HUES64 (cell line): ENCODE measurements around the gene KRT3.

Experiments
- H3K27ac ChIP-seq: 2 replicates; pipeline ENCODE4 v1.7.0; 2013; ENCODE audit warnings: low read depth, low read length, inconsistent platforms
- H3K27me3 ChIP-seq: 2 replicates; pipeline ENCODE4 v1.6.1; 2013; ENCODE audit warnings: mild to moderate bottlenecking, low read length; ENCODE audit not compliant: insufficient read depth
- H3K36me3 ChIP-seq: 2 replicates; pipeline ENCODE4 v1.6.1; 2013; ENCODE audit warnings: mild to moderate bottlenecking, low read length; ENCODE audit not compliant: insufficient read depth
- H3K4me1 ChIP-seq: 2 replicates; pipeline ENCODE4 v1.6.1; 2013; ENCODE audit warnings: mild to moderate bottlenecking, low read length, moderate library complexity; ENCODE audit not compliant: insufficient read depth
- H3K4me3 ChIP-seq: 2 replicates; pipeline ENCODE4 v1.5.1; 2013; ENCODE audit warnings: mild to moderate bottlenecking, low read length, moderate library complexity
- H3K9ac ChIP-seq: 2 replicates; pipeline ENCODE4 v1.6.1; 2013; ENCODE audit warnings: mild to moderate bottlenecking, low read depth, low read length
- H3K9me3 ChIP-seq: 2 replicates; pipeline ENCODE4 v1.6.1; 2013; ENCODE audit warnings: low read depth, low read length; ENCODE audit not compliant: insufficient read depth
- WGBS: fragments of 150-250, 120-280 bp; methylation state at CpG from one replicate; pipeline ENCODE4 v1.1.7; 2013; ENCODE audit warnings: missing lambda C conversion rate; 5-methylcytosine and 5-hydroxymethylcytosine counted together

KRT3 gene

DNA sequence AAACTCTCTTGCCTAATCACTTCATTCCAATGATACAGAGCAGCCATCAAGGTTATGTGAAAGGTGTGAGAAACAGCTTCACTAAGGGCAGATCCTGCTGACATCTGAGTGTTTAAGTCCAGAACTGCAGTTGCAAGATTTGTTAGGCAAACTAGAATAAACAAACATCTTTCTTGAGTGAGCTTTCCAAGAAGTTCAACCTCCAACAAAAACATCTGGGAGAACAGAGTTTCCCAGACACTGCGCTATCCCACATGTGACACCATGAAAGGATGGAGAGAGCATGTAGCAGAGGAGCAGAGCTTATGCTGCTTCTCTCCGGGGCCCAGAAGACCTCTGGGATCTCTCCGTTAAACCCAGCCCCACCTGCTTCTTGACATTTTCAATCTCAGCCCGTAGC, 24.4 kb downstream of the KRT3 start:
- WGBS: 82% methylated on average over 4 of the region's 4 CpGs
- H3K9me3 ChIP-seq: no peaks in the 10 kb centered on the region
- H3K27ac ChIP-seq: no peak overlapping the region
- H3K4me1 ChIP-seq: no peaks in the 10 kb centered on the region
- no peaks in the 10 kb centered on the region for H3K36me3 ChIP-seq
- no peaks in the 10 kb centered on the region; the same call in none of the 2 replicates for H3K27me3 ChIP-seq
- H3K4me3 ChIP-seq: no peak overlapping the region
- no peak overlapping the region for H3K9ac ChIP-seq

DNA sequence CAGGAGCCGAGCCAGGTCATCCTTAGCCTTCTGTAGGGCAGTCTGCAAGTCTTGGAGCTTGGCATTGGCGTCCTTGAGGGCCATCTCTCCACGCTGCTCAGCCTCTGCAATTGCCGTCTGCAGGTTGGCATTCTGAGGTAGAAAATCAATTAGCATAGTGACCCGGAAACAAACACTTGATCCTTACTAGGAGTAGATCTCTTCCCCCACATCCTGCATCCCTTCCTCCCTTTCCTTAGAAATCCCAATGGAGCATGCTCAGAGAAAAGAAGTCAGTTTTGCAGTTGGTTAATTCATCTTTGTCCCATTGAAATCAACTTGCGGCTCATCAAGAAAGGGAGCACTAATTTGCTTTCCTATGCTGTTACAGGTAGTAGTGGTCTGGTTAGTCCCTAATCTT, 24.8 kb downstream of the KRT3 start:
- Histone ChIP-seq H3K9ac (no peak overlapping the region), H3K4me1 (no peaks in the 10 kb centered on the region), H3K27me3 (no peaks in the 10 kb centered on the region; the same call in none of the 2 replicates), H3K36me3 (no peaks in the 10 kb centered on the region), H3K9me3 (no peaks in the 10 kb centered on the region), H3K27ac (no peak overlapping the region), H3K4me3 (no peak overlapping the region)
- 89% methylated on average over 6 of the region's 6 CpGs for WGBS

DNA sequence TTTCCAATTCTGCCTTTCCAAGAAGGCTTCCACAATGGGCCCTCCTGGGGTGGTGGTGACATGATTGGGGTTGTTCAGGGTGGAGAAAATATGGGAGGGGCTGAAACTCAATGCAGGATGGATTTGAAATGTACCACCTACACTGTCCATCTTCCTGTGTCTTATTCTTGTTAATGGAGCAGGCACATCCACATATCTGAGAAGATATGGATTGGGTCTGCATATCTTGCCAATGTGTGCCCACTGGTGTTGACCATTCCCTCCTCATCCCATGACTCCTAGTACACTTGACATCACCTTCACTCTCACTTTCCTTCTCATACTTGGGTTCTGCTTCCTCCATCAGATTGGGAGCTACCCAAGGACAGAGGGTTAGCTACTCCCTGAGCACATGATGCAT, 26.0 kb downstream of the KRT3 start:
- no peak overlapping the region for H3K27ac ChIP-seq
- no peaks in the 10 kb centered on the region for H3K27me3 ChIP-seq
- no peak overlapping the region for H3K9ac ChIP-seq
- H3K4me1 ChIP-seq: no peaks in the 10 kb centered on the region
- H3K4me3 ChIP-seq: no peak overlapping the region
- no peaks in the 10 kb centered on the region for H3K36me3 ChIP-seq
- no peaks in the 10 kb centered on the region for H3K9me3 ChIP-seq

DNA sequence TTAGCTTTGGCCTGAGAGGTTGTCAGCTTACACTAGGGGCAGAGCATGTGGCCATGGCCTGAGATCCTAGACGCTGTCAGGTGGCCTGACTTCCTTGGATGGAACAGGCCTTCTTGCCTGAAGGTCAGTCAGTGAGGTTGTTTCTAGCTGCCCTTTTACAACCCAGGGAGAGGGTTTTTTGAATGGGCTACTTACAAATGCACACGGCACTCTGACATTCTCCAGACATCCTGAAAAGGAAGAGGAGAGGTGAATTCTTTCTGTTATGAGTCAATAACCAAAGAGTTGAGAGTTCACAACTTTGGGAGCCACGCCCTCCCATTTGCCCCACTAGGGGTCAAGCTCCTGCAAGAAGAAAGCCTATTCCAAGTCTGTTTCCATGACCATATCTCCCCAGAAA, 26.6 kb downstream of the KRT3 start:
- Histone ChIP-seq H3K27ac (no peak overlapping the region), H3K4me1 (no peaks in the 10 kb centered on the region), H3K9ac (no peak overlapping the region), H3K27me3 (no peaks in the 10 kb centered on the region), H3K9me3 (no peaks in the 10 kb centered on the region), H3K36me3 (no peaks in the 10 kb centered on the region), H3K4me3 (no peak overlapping the region)
- 85% methylated on average over 3 of the region's 3 CpGs for WGBS

DNA sequence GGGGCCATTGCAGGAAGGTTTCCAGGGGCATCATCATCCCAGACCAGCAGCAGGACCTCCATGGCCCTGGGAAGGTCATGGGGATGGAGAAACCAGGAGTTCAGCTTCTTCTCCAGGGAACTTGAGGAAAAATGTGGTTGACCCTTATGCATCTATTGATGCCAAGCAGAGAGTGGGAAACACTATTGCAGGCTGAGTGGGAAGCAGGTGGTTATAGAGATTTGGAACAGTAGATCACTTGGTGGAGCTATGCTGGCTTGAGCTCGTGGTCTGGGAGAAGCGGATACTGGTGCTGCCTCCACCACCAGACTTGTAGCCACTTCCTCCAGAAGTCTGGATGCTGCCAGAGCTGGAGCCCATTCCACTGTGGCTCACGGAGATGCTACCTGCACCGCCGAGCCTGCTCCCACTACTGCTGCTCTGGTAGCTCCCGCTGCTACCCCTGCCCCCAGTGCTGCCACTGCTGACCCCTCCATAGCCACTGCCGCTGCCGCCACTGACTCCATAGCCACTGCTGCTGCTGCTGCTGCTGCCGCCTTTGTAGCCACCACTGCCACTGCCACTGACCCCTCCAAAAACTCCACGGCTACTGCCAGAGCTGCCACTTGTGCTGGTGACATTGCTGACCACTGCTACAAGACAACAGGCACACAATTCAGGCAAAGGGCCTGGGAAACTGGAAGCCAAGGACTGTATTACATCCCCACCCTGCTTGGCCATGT, 27.3 kb downstream of the KRT3 start:
- H3K9ac ChIP-seq: no peak overlapping the region
- H3K9me3 ChIP-seq: no peaks in the 10 kb centered on the region
- H3K27me3 ChIP-seq: no peaks in the 10 kb centered on the region
- H3K27ac ChIP-seq: no peak overlapping the region
- H3K4me1 ChIP-seq: no peaks in the 10 kb centered on the region
- H3K4me3 ChIP-seq: no peak overlapping the region
- H3K36me3 ChIP-seq: no peaks in the 10 kb centered on the region
- WGBS: 89% methylated on average over 10 of the region's 10 CpGs

DNA sequence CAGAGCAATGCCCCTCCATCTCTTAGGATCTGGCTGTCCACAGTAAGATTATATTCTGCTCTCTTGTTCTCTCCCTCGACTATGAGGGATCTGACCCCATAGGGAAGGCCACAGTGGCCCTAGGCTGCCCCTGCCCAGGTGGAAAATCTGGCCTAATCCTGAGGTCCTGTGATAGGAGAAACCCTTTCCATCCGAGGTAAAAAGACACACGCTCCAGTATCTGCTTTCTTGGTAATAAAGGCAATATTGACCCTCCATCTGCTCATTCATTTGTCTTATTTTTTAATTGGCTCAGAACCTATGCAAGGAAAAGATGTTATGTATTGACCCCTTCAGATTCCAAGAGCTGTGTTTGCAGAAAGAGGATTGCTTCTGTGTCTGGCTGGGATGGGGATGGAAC, 28.5 kb downstream of the KRT3 start:
- H3K9me3 ChIP-seq: 0 out of 2 replicates have a peak, but pooled peaks cover under 1% of the 10 kb centered on the region
- 55% methylated on average over 3 of the region's 3 CpGs for WGBS
- no peaks in the 10 kb centered on the region for H3K36me3 ChIP-seq
- H3K27ac ChIP-seq: no peak overlapping the region
- no peaks in the 10 kb centered on the region for H3K27me3 ChIP-seq
- no peak overlapping the region for H3K9ac ChIP-seq
- no peak overlapping the region for H3K4me3 ChIP-seq
- no peaks in the 10 kb centered on the region for H3K4me1 ChIP-seq

DNA sequence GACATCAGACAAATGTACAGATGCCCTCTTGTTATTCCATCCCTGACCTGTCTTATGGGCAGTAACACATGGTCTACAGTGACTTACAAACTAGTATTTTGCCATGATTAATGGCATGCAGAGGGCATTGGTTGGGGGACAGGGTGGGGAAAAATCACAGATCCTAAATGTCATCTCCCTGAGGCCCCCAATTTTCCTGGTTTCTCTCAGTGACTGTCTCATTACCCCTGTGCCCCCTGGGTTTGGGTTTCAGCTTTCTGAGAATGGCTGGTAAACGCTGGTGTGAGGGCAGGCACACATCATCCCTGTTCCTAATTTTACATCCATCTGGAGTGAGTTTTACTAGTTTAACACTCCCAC, 28.9 kb downstream of the KRT3 start:
- 0 out of 2 replicates have a peak, but pooled peaks cover 2% of the 10 kb centered on the region for H3K9me3 ChIP-seq
- no peak overlapping the region for H3K4me3 ChIP-seq
- H3K4me1 ChIP-seq: no peaks in the 10 kb centered on the region
- no peak overlapping the region for H3K27ac ChIP-seq
- WGBS: 88% methylated on average over 1 of the region's 1 CpG
- no peaks in the 10 kb centered on the region for H3K36me3 ChIP-seq
- no peak overlapping the region for H3K9ac ChIP-seq
- H3K27me3 ChIP-seq: no peaks in the 10 kb centered on the region

DNA sequence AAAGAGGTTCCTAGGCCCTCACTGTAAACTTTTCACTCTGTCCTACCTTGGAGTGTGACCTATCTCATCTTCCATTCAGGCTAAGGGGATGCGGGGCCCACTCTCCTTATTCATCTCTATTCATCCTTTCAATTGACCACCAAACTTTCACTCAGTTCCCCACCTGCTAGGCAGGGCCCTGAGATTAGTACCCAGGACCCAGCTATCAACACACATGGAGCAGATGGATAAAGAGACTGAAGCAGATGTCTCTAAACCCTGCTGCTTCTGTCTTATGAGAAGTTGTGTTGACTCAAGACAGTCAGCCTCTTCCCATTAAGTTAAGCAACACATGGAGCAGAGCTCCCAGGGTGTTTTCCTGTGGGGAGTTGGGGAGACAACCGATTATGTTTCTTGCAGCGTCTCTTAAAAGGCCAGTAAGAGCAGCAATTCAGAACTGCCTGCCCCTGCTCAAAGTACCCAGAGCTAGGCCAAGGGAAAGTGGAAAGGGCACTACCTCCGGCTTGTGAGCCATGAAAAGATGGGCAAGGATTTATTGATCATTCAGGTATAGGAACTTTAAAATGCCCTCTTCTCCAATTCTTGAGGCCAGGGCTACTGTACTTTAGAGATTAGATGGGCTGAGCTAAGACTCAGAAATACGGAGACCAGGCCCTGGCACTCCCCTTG, 29.4 kb downstream of the KRT3 start:
- 90% methylated on average over 5 of the region's 5 CpGs for WGBS
- Histone ChIP-seq H3K27me3 (no peaks in the 10 kb centered on the region), H3K9me3 (0 out of 2 replicates have a peak, but pooled peaks cover 2% of the 10 kb centered on the region)

DNA sequence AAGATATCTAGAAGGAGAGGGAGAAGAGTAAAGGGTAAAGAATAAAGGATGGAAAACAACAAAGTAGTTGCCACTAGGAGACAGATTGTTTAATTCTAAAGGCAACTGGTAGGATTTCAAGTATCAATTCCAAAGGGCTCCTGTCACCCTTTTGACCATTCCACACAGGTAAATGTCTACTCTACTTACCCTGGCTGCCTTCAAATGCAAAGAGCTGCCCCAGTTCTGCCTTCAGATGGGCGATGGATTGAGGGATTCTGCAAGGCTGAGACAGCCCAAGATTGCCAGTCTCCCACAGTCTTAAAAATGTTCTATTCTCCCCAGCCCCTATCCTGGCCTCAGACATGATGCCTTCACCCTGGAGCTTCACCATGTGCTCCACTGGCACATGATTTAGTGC, 30.2 kb downstream of the KRT3 start:
- H3K36me3 ChIP-seq: no peaks in the 10 kb centered on the region
- WGBS: 79% methylated on average over 1 of the region's 1 CpG
- no peak overlapping the region for H3K9ac ChIP-seq
- peaks cover 5% of the 10 kb centered on the region; the same call in 1 of the 2 replicates for H3K9me3 ChIP-seq
- H3K4me1 ChIP-seq: no peaks in the 10 kb centered on the region
- H3K27ac ChIP-seq: no peak overlapping the region
- H3K27me3 ChIP-seq: no peaks in the 10 kb centered on the region
- H3K4me3 ChIP-seq: no peak overlapping the region

More for the DNA sequence above, 29.4 kb downstream of the KRT3 start:
- Histone ChIP-seq H3K27ac (no peak overlapping the region), H3K4me3 (no peak overlapping the region), H3K9ac (no peak overlapping the region), H3K36me3 (no peaks in the 10 kb centered on the region), H3K4me1 (no peaks in the 10 kb centered on the region)

DNA sequence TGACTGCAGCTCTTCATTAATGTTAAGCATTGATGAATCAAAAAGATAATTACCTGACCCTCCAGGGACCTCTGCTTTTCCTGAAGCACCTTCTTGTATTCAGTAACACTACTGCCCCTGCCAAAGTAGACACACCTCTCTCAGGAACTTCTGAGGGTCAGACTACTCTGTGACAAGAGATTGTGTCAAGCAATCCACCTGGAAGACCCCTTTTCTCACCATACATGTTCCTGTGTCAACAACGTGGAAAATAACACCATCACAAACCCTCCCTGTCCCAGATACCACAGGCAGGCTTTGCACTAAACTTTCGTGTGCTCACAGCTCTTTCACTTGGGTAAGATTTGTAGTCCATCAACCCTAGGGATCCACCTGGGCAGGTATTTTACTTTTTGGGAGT, 31.9 kb downstream of the KRT3 start:
- Histone ChIP-seq H3K9ac (no peak overlapping the region), H3K4me1 (no peaks in the 10 kb centered on the region), H3K4me3 (no peak overlapping the region), H3K36me3 (no peaks in the 10 kb centered on the region), H3K9me3 (peaks cover 12% of the 10 kb centered on the region; the same call in 1 of the 2 replicates), H3K27ac (no peak overlapping the region), H3K27me3 (no peaks in the 10 kb centered on the region)
- WGBS: 76% methylated on average over 2 of the region's 2 CpGs

DNA sequence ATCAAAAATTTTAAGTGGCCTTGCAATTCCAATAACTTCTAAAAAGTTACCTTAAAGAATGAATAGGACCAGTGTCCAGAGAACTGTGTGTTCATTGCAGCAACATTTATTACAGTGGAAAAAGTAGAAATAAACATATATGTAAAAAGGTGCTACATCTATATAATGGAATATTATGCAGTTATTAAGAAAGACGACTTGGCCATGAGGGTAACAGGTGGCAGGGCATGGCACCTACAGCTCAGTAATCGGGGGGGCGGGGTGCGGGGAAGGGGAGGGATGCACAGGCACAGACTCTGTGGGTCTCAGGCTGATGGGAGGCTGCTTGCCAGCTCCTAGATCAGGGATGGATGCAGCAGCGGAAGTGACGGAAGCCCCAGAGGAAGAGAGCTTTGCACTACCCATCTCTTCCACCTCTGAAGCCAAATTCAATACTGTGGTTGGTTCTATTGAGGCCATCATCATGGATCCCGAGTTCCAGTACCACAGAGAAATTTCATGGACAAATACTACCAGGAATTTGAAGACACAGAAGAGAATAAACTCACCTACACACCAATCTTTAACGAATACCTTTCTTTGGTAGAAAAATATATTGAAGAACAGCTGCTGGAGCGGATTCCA, 32.8 kb downstream of the KRT3 start:
- peaks cover 12% of the 10 kb centered on the region; the same call in 1 of the 2 replicates for H3K9me3 ChIP-seq
- no peaks in the 10 kb centered on the region for H3K27me3 ChIP-seq
- no peak overlapping the region for H3K4me3 ChIP-seq
- no peaks in the 10 kb centered on the region for H3K36me3 ChIP-seq
- no peaks in the 10 kb centered on the region for H3K4me1 ChIP-seq
- H3K27ac ChIP-seq: no peak overlapping the region
- no peak overlapping the region for H3K9ac ChIP-seq
- 76% methylated on average over 8 of the region's 9 CpGs for WGBS
